ENCODE measurements around the gene BGN.

Gene BGN

GRCh38 chrX:153474718-153475117, 20.1 kb upstream of the BGN start:
- peaks cover 0 to 11% of the 10 kb centered on the region in 2 donors for H3K27me3 ChIP-seq (ENCODE audit: control insufficient read depth in 1 of 2, insufficient read depth in 2 of 2, low read length in 2 of 2)
- no peaks in the 10 kb centered on the region for H3K36me3 ChIP-seq (ENCODE audit: control insufficient read depth in 2 of 2, insufficient read depth in 2 of 2, low read length in 2 of 2)
- H3K4me3 ChIP-seq (ENCODE audit: low read length in 2 of 2) = peak overlapping the region in 1 of 2 donors; percentile 44
- no peak overlapping the region for H3K27ac ChIP-seq (ENCODE audit: low read length)
- H3K9ac ChIP-seq (ENCODE audit: low read length in 2 of 2) = peak overlapping the region in 1 of 2 donors; percentile 9
- no peaks in the 10 kb centered on the region for H3K9me3 ChIP-seq (ENCODE audit: control insufficient read depth in 2 of 2, low read length in 2 of 2)
- H3K4me1 ChIP-seq (ENCODE audit: control insufficient read depth, insufficient read depth, low read length) = peaks cover 20% of the 10 kb centered on the region

- H3K4me1 ChIP-seq (ENCODE audit: control insufficient read depth, insufficient read depth, low read length) = peaks cover 15% of the 10 kb centered on the region
- H3K4me3 ChIP-seq (ENCODE audit: low read length in 2 of 2) = peak overlapping the region in 1 of 2 donors; percentile 44
- peak overlapping the region in 1 of 2 donors; percentile 9 for H3K9ac ChIP-seq (ENCODE audit: low read length in 2 of 2)
- H3K9me3 ChIP-seq (ENCODE audit: control insufficient read depth in 2 of 2, low read length in 2 of 2) = no peaks in the 10 kb centered on the region
- peaks cover 0 to 11% of the 10 kb centered on the region in 2 donors for H3K27me3 ChIP-seq (ENCODE audit: control insufficient read depth in 1 of 2, insufficient read depth in 2 of 2, low read length in 2 of 2)
- H3K27ac ChIP-seq (ENCODE audit: low read length) = no peak overlapping the region
- H3K36me3 ChIP-seq (ENCODE audit: control insufficient read depth in 2 of 2, insufficient read depth in 2 of 2, low read length in 2 of 2) = no peaks in the 10 kb centered on the region
Observed at GRCh38 chrX:153475271-153475670, 19.5 kb upstream of the BGN start.

GRCh38 chrX:153475751-153476281, 19.0 kb upstream of the BGN start:
- H3K4me3 ChIP-seq (ENCODE audit: low read length in 2 of 2) = no peak overlapping the region
- no peak overlapping the region for H3K27ac ChIP-seq (ENCODE audit: low read length)
- H3K9me3 ChIP-seq (ENCODE audit: control insufficient read depth in 2 of 2, low read length in 2 of 2) = no peaks in the 10 kb centered on the region
- peaks cover 15% of the 10 kb centered on the region for H3K4me1 ChIP-seq (ENCODE audit: control insufficient read depth, insufficient read depth, low read length)
- H3K9ac ChIP-seq (ENCODE audit: low read length in 2 of 2) = no peak overlapping the region
- H3K27me3 ChIP-seq (ENCODE audit: control insufficient read depth in 1 of 2, insufficient read depth in 2 of 2, low read length in 2 of 2) = peaks cover 0 to 11% of the 10 kb centered on the region in 2 donors
- no peaks in the 10 kb centered on the region for H3K36me3 ChIP-seq (ENCODE audit: control insufficient read depth in 2 of 2, insufficient read depth in 2 of 2, low read length in 2 of 2)

GRCh38 chrX:153476666-153477363, 18.0 kb upstream of the BGN start:
- Histone ChIP-seq H3K4me1 (ENCODE audit: control insufficient read depth, insufficient read depth, low read length) (peaks cover 15% of the 10 kb centered on the region), H3K9ac (ENCODE audit: low read length in 2 of 2) (no peak overlapping the region), H3K27ac (ENCODE audit: low read length) (no peak overlapping the region), H3K36me3 (ENCODE audit: control insufficient read depth in 2 of 2, insufficient read depth in 2 of 2, low read length in 2 of 2) (no peaks in the 10 kb centered on the region), H3K9me3 (ENCODE audit: control insufficient read depth in 2 of 2, low read length in 2 of 2) (no peaks in the 10 kb centered on the region), H3K27me3 (ENCODE audit: control insufficient read depth in 1 of 2, insufficient read depth in 2 of 2, low read length in 2 of 2) (peaks cover 0 to 7% of the 10 kb centered on the region in 2 donors), H3K4me3 (ENCODE audit: low read length in 2 of 2) (no peak overlapping the region)

GRCh38 chrX:153477364-153477857, 17.4 kb upstream of the BGN start:
- Histone ChIP-seq H3K4me3 (ENCODE audit: low read length in 2 of 2) (no peak overlapping the region), H3K27ac (ENCODE audit: low read length) (no peak overlapping the region), H3K9ac (ENCODE audit: low read length in 2 of 2) (no peak overlapping the region), H3K9me3 (ENCODE audit: control insufficient read depth in 2 of 2, low read length in 2 of 2) (no peaks in the 10 kb centered on the region), H3K27me3 (ENCODE audit: control insufficient read depth in 1 of 2, insufficient read depth in 2 of 2, low read length in 2 of 2) (peaks cover 0 to 7% of the 10 kb centered on the region in 2 donors), H3K36me3 (ENCODE audit: control insufficient read depth in 2 of 2, insufficient read depth in 2 of 2, low read length in 2 of 2) (no peaks in the 10 kb centered on the region), H3K4me1 (ENCODE audit: control insufficient read depth, insufficient read depth, low read length) (peaks cover 15% of the 10 kb centered on the region)

- Histone ChIP-seq H3K4me1 (ENCODE audit: control insufficient read depth, insufficient read depth, low read length) (peaks cover 15% of the 10 kb centered on the region), H3K27me3 (ENCODE audit: control insufficient read depth in 1 of 2, insufficient read depth in 2 of 2, low read length in 2 of 2) (peaks cover 0 to 5% of the 10 kb centered on the region in 2 donors), H3K27ac (ENCODE audit: low read length) (no peak overlapping the region)
Observed at GRCh38 chrX:153477901-153478300, 16.9 kb upstream of the BGN start.

GRCh38 chrX:153478746-153479145, 16.0 kb upstream of the BGN start:
- Histone ChIP-seq H3K36me3 (ENCODE audit: control insufficient read depth in 2 of 2, insufficient read depth in 2 of 2, low read length in 2 of 2) (no peaks in the 10 kb centered on the region), H3K9me3 (ENCODE audit: control insufficient read depth in 2 of 2, low read length in 2 of 2) (no peaks in the 10 kb centered on the region), H3K27ac (ENCODE audit: low read length) (no peak overlapping the region), H3K27me3 (ENCODE audit: control insufficient read depth in 1 of 2, insufficient read depth in 2 of 2, low read length in 2 of 2) (peaks cover 0 to 5% of the 10 kb centered on the region in 2 donors), H3K9ac (ENCODE audit: low read length in 2 of 2) (no peak overlapping the region), H3K4me3 (ENCODE audit: low read length in 2 of 2) (no peak overlapping the region), H3K4me1 (ENCODE audit: control insufficient read depth, insufficient read depth, low read length) (peaks cover 15% of the 10 kb centered on the region)

More at GRCh38 chrX:153477901-153478300, 16.9 kb upstream of the BGN start:
- Histone ChIP-seq H3K4me3 (ENCODE audit: low read length in 2 of 2) (no peak overlapping the region), H3K36me3 (ENCODE audit: control insufficient read depth in 2 of 2, insufficient read depth in 2 of 2, low read length in 2 of 2) (no peaks in the 10 kb centered on the region), H3K9me3 (ENCODE audit: control insufficient read depth in 2 of 2, low read length in 2 of 2) (no peaks in the 10 kb centered on the region), H3K9ac (ENCODE audit: low read length in 2 of 2) (no peak overlapping the region)

GRCh38 chrX:153481043-153481442, 13.7 kb upstream of the BGN start:
- Histone ChIP-seq H3K27ac (ENCODE audit: low read length) (no peak overlapping the region), H3K4me1 (ENCODE audit: control insufficient read depth, insufficient read depth, low read length) (peaks cover 7% of the 10 kb centered on the region), H3K9me3 (ENCODE audit: control insufficient read depth in 2 of 2, low read length in 2 of 2) (no peaks in the 10 kb centered on the region), H3K27me3 (ENCODE audit: control insufficient read depth in 1 of 2, insufficient read depth in 2 of 2, low read length in 2 of 2) (peaks cover 0 to 5% of the 10 kb centered on the region in 2 donors), H3K9ac (ENCODE audit: low read length in 2 of 2) (no peak overlapping the region), H3K4me3 (ENCODE audit: low read length in 2 of 2) (no peak overlapping the region), H3K36me3 (ENCODE audit: control insufficient read depth in 2 of 2, insufficient read depth in 2 of 2, low read length in 2 of 2) (no peaks in the 10 kb centered on the region)

GRCh38 chrX:153482376-153483015, 12.3 kb upstream of the BGN start:
- H3K27ac ChIP-seq (ENCODE audit: low read length) = no peak overlapping the region
- no peak overlapping the region for H3K9ac ChIP-seq (ENCODE audit: low read length in 2 of 2)
- peaks cover 2% of the 10 kb centered on the region for H3K4me1 ChIP-seq (ENCODE audit: control insufficient read depth, insufficient read depth, low read length)
- H3K27me3 ChIP-seq (ENCODE audit: control insufficient read depth in 1 of 2, insufficient read depth in 2 of 2, low read length in 2 of 2) = peaks cover 0 to 2% of the 10 kb centered on the region in 2 donors
- no peaks in the 10 kb centered on the region for H3K36me3 ChIP-seq (ENCODE audit: control insufficient read depth in 2 of 2, insufficient read depth in 2 of 2, low read length in 2 of 2)
- no peaks in the 10 kb centered on the region for H3K9me3 ChIP-seq (ENCODE audit: control insufficient read depth in 2 of 2, low read length in 2 of 2)
- no peak overlapping the region for H3K4me3 ChIP-seq (ENCODE audit: low read length in 2 of 2)

- Histone ChIP-seq H3K27me3 (ENCODE audit: control insufficient read depth in 1 of 2, insufficient read depth in 2 of 2, low read length in 2 of 2) (peaks cover 0 to 5% of the 10 kb centered on the region in 2 donors), H3K4me3 (ENCODE audit: low read length in 2 of 2) (no peak overlapping the region), H3K36me3 (ENCODE audit: control insufficient read depth in 2 of 2, insufficient read depth in 2 of 2, low read length in 2 of 2) (no peaks in the 10 kb centered on the region), H3K9ac (ENCODE audit: low read length in 2 of 2) (no peak overlapping the region), H3K27ac (ENCODE audit: low read length) (no peak overlapping the region), H3K4me1 (ENCODE audit: control insufficient read depth, insufficient read depth, low read length) (peaks cover 4% of the 10 kb centered on the region), H3K9me3 (ENCODE audit: control insufficient read depth in 2 of 2, low read length in 2 of 2) (no peaks in the 10 kb centered on the region)
Observed at GRCh38 chrX:153485396-153486080, 9.2 kb upstream of the BGN start.

All from stomach smooth muscle (tissue), 2 donors.